Stromal cell of bone marrow (primary cell): Measurements from ENCODE around the gene HTR5A.
"Not testable (repeated sequence)": the region's sequence is repeated elsewhere in the genome, so short reads cannot be mapped to it uniquely, and the experiment has no call there.

ENCODE experiments used
- DNase-seq: peaks from one replicate; pipeline ENCODE4 v3.0.0-alpha.2; 2012; ENCODE audit warnings: low read depth

The HTR5A gene

DNA sequence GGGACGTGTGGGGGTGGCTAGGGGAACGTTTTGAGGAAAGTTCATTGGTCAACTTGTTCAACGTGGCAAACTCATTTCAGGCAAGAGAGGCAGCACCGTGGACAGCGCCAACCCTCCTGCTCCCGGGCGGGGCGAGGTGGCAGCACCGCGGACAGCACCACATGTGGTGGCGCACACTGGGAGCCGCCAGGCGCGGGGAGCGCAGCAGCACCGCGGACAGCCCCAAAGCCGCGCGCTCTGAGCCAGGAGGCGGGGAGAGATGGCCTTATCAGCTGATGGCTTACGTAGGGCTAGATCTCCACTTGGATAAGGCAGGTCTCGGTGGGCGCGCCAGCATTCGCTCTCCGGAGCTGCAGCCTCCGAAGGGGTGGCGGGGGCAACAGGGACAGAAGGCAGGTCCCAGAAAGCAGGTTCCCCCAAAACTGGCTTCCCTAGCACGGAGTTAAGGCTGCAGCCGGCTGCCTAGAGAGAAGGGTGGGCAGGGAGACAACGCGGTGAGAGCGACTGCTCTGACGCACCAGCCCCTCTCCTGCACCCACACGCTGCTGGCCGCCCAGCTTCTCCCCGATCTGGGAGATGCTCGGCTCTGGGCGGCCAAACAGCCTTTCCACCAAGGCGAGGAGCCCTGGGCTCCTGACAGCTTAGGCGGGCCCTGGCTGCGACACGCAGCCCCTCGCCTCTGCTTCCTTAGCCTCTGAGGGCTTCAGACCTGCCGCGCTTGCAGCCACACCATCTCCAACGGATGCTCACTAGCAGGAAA is at the start of gene HTR5A:
HTR5A (plus strand) TSS at position 333 of the 760 bp plus-strand sequence. CDS start 576 bp downstream, outside the sequence.
- peak; percentile 64 for DNase-seq

DNA sequence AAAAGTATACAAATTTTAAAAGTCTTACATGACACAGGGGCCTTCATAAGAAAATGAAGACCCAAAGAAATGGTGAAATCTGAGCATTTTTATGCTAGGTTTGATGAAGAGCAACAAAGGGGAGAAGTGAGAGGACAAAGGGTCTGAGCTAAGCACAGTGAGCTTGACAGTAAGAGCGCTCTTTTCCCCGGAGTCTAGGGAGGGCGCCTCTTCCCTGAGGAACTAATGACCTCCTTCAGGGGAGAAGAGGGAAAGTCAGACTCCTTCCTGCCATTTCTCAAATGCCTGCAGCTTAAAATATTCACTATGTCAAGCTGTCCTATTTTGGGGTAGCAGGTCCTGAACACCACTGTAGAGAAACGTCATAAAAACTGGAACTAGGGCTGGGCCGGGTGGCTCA is 49.1 kb upstream of the HTR5A start:
- no peak for DNase-seq

DNA sequence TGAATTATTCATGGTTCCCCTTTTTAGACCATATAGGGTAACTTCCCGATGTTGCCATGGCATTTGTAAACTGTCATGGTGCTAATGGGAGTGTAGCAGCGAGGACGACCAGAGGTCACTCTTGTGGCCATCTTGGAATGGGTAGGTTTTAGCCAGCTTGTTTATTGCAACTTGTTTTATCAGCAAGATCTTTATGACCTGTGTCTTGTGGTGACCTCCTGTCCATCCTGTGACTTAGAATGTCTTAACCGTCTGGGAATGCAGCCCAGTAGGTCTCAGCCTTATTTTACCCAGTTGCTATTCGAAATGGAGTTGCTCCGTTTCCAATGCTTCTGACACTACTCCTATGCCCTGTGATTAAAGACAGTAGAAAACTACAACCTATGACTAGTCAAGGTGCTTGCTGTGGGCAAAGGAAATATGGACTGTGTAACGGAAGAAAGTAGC is 48.4 kb upstream of the HTR5A start:
- DNase-seq: no peak

DNA sequence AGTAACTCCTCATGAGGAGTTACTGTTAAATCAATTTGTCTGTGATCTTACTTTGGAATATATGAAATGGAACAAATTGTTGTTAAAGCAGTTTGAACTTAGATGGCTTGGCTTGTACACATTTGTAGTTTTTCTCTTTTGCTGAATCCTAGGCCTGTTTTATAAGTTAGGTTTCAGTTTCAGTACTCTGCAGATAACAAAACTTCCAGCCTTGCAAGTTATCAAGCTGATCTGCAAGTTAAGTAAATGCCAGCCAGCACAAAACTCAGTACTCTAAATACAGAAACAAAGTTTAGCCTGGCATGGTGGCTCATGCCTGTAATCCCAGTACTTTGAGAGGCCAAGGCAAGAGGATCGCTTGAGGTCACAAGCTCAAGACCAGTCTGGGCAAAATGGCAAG is 42.2 kb upstream of the HTR5A start:
- no peak for DNase-seq

DNA sequence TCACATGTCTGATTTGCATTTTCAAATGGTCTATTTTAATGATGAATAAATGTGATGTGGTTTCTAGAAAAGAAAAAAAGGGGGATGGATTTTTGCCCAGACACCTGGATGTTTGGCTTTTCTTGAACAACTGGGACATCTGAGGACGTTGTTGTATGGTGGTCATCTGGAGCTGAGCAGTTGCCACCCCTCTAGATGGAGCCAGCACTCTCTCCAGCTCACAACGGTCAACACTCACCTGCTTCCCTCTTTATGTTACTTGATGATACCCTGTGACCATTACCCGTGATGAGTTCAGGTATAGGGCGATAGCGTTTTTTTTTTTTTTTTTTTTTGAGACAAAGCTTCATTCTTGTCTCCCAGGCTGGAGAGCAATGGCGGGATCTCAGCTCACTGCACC is 37.1 kb upstream of the HTR5A start:
- no peak for DNase-seq

DNA sequence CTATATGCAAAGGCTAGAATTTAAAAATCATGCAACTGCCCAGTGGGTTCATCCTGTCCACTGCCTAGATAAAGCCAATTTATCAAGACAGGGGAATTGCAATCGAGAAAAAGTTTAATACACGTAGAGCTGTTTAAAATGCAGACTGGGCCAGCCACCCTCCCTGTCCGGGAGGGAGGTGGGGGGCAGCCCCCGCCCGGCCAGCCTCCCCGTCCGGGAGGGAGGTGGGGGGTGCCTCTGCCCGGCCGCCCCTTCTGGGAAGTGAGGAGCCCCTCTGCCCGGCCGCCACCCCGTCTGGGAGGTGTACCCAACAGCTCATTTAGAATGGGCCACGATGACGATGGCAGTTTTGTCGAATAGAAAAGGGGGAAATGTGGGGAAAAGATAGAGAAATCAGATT is 35.6 kb upstream of the HTR5A start:
- not testable (repeated sequence) for DNase-seq

DNA sequence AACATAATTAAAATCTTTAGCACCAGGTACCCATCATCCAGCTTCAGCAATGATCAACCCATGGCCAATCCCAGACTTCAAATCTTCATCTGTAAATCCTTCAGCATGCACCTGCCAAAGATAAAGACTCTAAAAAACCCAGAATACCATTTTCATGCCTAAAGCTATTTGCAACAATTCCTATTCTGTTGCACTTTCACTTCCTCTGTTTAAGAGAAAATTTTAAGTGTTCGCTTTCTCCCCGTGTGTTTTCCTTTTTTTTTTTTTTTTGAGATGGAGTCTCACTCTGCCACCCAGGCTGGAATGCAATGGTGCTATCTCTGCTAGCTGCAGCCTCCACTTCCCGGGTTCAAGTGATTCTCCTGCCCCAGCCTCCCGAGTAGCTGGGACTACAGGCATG is 31.8 kb upstream of the HTR5A start:
- DNase-seq: no peak

DNA sequence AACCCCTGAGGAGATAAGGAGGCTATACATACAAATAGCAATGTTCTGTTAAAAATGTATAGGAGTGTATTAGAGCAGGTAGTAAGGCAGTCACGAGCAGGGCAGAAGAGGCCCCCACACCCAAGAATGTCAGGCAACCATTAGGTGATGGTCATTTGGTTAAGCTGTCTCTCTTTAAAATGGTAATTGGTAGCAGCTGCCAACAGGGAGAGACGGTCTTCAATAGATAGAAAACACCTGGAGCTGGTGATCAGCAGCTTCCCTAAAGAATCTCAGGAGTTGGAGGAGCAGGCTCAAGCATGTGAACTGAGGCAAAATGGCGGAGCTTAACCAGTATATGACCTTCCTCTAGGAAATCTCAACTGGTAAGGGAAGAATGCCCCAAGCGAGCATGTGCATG is 26.4 kb upstream of the HTR5A start:
- no peak for DNase-seq

DNA sequence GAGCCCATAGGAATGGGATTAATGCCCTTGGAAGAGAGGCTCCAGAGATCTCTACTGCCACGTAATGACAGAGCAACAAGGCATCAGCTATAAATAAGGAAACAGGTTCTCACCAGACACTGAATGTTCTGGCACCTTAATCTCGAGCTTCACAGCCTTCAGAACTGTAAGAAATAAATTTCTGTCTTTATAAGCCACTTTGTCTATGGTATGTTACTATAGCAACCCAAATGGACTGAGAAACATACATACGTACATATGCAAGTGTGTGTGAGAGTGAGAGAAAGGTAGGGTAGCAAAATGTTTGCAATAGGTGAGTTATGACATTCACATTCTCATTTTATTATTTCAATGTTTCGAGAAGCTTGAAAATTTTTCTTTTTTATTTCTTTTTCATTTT is 22.1 kb upstream of the HTR5A start:
- DNase-seq: no peak

DNA sequence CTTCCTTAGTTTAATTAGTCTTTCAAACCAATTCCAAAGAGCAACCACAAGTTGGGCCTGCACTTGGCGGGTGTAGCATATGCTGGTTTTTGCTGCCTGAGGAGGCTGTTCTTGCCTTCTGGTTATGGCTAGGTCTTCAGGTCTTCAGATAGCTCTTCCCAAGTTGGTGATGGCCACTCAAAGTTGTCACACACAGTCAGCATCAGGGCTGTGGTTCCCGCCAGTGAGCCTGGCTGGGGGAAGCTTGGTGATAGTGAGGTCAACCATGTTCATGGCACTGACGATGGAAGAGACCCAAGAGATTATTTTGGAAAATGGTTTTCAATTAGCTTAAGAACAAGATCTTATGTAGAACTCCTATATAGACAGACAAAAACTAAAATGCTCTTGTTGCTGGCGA is 18.8 kb upstream of the HTR5A start:
- DNase-seq: no peak

DNA sequence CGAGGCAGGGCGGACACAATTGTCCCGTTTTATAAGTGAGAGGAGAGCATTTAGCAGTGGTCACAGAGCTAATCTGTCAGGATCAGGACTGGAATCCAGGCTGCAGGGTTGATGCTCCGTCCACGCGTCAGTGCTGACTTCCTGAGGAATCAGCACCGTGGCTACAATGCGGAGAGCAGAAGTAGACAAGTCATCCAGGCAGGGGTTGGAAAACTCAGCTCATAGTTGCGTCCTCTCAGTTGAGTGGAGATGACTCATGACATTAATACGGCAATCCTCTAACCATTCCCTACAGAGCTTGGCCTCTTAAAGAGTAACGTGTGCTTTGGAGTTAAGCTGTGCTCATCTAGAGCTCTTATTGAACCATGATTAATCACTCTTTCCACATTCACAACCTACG is 17.1 kb upstream of the HTR5A start:
- no peak for DNase-seq

DNA sequence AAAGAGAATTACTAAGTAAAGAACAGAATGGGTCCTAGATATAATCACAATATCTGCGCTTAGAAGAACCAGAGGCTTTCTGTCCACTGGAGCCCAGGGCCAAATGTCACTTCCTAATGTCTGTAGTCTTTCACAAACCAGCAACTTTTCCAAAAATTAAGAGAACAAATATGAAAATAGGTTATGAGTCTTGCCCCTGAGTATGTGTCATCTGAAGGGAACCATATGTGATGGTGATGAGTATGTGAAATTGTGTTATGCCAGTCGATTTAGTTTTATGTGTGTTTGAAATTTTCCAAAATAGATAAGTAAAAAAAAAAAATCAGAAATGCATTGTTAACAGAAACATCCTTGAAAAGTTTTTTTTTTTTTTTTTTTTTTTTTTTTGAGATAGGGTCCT is 15.4 kb upstream of the HTR5A start:
- no peak for DNase-seq

DNA sequence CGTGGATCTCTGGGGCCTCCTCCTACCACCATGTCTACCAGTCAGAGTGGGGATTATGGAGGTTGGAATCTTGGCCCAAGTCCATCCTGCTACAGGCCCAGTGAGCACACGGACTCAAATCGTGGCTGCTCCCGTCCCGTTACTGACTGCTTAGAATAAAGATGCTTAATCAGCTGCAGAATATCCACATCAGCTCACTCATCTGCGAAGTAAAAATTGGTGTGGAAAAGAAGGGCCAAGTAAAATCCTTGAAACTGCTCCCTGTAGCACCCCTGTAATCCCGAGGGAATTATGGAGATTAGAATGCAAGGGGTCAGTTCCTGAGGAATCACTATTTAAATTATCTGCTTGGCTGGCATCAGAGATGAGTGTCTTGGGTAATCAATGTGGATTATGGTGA is 13.0 kb upstream of the HTR5A start:
- no peak for DNase-seq

DNA sequence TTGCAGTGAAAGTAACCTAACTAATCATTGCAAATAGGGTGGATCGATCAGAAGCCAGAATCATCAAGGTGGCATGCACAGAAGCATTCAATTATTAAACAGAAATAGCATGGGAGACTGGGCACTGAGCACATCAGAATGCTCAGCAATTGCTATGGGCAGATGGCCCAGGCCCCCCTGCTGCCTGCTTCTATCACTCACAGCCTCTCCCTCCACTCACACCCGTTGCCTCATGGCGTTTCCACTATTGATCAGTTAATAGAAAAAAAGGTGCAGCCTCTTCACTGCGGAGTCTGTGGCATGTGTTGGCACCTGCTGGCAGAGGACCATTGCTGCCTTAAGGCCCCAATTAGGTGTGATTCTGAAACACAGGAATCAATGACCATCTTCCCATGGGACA is 11.2 kb upstream of the HTR5A start:
- DNase-seq: no peak

DNA sequence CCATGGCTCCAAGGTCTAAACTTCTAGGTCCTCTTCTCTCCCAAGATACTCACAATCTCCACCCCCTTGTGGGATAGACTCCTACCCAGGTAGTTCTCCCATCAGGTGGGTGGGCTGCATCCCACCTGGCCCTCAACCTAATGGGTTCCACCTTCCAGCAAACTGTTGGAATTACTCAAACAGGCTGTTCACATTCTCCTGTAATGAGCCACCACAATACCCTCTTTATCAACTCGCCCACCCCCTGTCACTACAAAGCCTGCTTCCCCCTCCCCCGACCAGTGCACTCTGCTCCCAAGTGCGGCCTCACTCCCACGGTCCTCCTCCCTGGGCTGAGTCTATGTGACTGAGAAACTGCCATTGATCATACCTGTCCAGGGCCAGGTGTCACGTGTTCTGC is 10.4 kb upstream of the HTR5A start:
- no peak for DNase-seq

DNA sequence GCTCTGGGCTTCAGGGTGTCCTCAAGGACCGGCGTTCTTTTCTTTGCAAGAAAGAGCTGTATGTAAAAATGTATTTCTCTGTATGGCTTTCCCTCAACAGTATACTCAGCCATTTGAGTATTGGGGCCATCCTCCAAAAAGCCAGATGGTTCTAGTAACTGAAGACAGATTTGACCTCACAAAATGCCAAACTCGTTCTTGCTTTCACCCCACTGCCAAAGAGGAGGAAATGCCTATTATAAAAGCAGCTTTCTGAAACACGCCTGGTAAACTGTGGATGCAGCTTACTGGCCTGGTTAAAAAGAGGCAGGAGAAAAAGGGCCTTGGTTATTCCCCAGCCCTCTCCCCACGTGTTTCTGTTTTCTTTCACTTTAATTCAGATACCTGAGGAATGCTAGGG is 7.7 kb upstream of the HTR5A start:
- DNase-seq: no peak

DNA sequence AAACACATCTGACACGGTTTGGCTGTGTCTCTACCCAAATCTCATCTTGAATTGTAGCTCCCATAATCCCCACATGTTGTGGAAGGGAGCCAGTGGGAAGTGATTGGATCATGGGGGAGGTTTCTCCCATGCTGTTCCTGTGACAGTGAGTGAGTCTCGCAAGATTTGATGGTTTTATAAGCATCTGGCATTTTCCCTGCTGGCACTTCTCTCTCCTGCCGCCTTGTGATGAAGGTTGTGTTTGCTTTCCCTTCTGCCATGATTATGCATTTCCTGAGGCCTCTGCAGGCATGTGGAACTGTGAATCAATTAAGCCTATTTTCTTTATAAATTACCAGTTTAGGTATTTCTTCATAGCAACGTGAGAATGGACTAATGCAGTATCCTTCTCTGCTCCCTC is 5.9 kb upstream of the HTR5A start:
- DNase-seq: no peak

DNA sequence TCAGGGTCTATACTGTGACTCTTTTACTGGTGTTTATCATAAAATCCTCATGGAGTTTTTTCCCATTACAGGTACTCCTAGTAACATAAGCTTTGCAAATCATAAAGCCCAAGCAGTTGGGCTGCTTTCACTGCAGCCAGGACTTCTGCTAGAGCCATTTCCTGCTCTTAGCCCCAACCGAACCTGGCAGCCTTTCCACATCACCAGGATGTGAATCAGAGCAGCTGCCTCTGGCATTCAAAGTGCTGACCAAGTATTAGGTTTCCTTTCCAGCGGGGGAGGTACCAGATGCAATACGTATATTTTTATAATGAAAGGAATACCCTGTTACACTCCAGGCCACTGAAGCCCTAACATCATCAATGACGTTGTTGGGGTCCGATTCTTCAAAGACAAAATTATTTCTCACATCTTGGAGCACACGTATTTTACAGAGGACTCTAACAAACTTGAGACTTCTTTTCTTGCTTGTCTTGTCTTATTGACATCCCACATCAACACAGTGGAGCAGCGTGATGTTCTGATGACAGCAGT is 3.6 kb upstream of the HTR5A start:
- DNase-seq: peak; percentile 78

DNA sequence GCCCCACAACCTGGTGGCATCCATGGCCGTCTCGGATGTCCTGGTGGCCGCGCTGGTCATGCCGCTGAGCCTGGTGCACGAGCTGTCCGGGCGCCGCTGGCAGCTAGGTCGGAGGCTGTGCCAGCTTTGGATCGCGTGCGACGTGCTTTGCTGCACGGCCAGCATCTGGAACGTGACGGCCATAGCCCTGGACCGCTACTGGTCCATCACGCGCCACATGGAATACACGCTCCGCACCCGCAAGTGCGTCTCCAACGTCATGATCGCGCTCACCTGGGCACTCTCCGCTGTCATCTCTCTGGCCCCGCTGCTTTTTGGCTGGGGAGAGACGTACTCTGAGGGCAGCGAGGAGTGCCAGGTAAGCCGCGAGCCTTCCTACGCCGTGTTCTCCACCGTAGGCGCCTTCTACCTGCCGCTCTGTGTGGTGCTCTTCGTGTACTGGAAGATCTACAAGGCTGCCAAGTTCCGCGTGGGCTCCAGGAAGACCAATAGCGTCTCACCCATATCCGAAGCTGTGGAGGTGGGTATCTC is 1.1 kb downstream of the HTR5A start:
- no peak for DNase-seq

DNA sequence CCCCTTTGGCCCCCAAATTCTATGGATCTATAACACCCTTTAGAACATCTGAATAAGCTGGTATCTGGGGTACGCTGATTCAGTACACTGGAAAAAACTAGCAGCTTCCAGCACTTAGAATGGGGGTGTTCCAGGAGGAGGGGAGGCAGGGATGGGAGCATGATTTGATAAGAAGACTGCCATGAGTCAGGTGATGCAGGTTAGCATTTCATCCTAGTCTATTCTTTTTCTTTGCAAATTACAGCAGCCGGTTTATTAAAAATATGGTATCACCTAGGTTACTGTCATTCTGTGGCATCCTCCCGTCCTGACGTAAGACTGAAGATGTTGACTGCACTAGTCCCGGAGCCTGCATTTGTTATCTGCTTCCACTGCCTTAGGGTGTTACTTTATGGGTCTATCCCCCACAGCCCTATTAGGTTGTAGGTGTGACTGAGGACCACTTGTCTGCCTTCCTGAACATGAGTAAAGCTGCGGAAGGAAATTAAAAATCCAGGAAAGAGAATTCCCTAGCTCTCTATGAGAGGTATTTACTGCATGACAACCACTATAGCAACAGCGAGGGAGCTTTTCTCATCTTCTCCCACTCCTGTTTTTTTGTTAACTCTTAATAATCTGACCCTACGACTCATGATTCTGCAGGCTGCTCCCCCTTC is 1.9 kb downstream of the HTR5A start:
- no peak for DNase-seq

DNA sequence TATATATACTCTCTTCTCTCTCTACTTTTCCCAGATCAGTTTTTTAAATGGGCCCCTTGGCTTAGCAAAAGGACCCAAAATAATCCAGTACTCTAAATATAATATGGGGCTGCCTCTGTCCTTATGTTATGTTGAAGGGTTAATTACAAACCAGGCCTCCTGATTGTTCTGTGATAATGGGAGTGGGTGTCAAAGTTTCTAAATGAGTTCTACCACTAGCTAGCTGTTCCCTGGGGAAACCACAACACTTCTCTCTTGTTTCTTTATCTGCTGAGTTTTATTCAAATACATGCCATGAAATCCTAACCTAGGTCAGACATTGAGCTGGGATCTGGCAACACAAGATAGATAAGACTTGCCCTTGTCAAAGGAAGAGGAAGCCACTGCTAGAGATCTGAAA is 3.8 kb downstream of the HTR5A start:
- no peak for DNase-seq

DNA sequence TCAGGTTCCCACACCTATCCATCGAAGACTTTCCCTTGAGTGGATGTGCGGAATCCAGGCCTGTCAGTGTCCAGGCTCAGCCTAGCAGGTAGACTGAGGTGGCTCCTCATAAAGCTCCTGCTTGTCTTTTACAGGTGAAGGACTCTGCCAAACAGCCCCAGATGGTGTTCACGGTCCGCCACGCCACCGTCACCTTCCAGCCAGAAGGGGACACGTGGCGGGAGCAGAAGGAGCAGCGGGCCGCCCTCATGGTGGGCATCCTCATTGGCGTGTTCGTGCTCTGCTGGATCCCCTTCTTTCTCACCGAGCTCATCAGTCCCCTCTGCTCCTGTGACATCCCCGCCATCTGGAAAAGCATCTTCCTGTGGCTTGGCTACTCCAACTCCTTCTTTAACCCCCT is 13.9 kb downstream of the HTR5A start:
- no peak for DNase-seq

DNA sequence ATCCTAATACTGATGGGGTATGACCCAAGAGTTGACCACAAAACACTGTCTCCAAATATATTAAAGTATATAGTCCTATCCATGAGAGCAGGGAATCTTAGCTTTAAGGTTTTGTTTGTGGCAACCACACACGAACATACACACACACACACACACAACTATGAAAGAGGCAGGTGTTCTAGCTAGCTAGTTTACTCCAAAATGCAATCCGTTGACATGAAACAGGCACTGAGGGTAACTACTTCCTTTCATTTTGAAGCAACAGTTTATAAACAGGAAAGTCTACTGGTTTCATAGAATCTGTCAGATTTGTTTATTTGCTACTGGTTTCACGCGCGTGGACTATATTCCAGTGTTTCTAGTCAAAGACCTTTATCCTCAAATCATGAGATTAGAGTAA is 14.8 kb downstream of the HTR5A start:
- DNase-seq: no peak
